ENCODE measurements around the gene CELA2B. TPM values are rescaled to one million over a fixed set of nuclear protein-coding genes. Genes with fewer than 3 reads are reported as not detected.

The CELA2B gene
- total and polyA plus RNA-seq, 9 of the 15 experiments (the other 6 are each of a cell fraction or from before 2014, with no cell fraction given) = 0.25 to 2.1 (median 0.38) TPM; not detected in 5

DNA sequence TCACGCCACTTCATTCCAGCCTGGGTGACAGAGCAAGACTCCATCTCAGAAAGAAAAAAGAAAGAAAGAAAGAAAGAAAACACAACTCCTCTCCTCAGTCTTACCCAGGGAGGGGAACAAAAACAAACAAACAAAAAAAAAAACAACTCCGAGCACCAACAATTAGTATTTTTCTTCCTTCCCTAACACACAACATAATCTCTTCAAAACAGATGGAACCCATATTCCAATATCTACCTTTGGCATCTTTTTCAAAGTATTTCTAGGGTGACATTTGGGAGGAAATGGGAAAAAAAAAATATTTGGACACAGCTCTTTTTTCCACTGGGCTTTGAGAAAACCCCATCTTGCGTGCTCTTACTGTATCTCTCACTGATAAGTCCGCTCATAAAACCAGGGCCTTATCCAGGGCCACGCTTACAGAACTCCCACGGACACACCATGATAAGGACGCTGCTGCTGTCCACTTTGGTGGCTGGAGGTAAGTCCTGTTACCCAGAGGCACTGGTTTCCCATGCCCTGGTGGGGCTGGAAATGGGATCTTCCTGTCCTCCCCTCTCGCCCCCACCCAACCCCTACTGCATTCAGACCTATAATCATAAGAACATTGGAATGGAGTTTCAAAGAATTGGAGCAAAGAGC is 19.5 kb upstream of the CELA2B start, which contains the start of gene CELA2A (continued):
- TF ChIP-seq, protein P1, sequence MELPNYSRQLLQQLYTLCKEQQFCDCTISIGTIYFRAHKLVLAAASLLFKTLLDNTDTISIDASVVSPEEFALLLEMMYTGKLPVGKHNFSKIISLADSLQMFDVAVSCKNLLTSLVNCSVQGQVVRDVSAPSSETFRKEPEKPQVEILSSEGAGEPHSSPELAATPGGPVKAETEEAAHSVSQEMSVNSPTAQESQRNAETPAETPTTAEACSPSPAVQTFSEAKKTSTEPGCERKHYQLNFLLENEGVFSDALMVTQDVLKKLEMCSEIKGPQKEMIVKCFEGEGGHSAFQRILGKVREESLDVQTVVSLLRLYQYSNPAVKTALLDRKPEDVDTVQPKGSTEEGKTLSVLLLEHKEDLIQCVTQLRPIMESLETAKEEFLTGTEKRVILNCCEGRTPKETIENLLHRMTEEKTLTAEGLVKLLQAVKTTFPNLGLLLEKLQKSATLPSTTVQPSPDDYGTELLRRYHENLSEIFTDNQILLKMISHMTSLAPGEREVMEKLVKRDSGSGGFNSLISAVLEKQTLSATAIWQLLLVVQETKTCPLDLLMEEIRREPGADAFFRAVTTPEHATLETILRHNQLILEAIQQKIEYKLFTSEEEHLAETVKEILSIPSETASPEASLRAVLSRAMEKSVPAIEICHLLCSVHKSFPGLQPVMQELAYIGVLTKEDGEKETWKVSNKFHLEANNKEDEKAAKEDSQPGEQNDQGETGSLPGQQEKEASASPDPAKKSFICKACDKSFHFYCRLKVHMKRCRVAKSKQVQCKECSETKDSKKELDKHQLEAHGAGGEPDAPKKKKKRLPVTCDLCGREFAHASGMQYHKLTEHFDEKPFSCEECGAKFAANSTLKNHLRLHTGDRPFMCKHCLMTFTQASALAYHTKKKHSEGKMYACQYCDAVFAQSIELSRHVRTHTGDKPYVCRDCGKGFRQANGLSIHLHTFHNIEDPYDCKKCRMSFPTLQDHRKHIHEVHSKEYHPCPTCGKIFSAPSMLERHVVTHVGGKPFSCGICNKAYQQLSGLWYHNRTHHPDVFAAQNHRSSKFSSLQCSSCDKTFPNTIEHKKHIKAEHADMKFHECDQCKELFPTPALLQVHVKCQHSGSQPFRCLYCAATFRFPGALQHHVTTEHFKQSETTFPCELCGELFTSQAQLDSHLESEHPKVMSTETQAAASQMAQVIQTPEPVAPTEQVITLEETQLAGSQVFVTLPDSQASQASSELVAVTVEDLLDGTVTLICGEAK (IDR thresholded peaks at IDR 0.05) = peak; percentile 31; the same call in 1 of the 2 replicates
- TF ChIP-seq, protein P1 (CRISPR knock-in tag; IDR thresholded peaks at IDR 0.05) = no peak
- TF ChIP-seq CREM (IDR thresholded peaks at IDR 0.05; ENCODE audit: low read depth) = peak; percentile 23; the same call in 1 of the 2 replicates
- TF ChIP-seq, protein P2, sequence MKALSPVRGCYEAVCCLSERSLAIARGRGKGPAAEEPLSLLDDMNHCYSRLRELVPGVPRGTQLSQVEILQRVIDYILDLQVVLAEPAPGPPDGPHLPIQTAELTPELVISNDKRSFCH (CRISPR knock-in tag; IDR thresholded peaks at IDR 0.05) = no peak
- TF ChIP-seq, protein P2 (tag; IDR thresholded peaks at IDR 0.05) = no peak
- TF ChIP-seq ZNF384 (IDR thresholded peaks at IDR 0.05; ENCODE audit: low read depth, low read length) = peak; percentile 38; the same call in 1 of the 2 replicates
- TF ChIP-seq TAL1 (IDR thresholded peaks at IDR 0.05) = peak; percentile 67
- TF ChIP-seq KLF16 (IDR thresholded peaks at IDR 0.05) = 0 out of 2 replicates have a peak, but pooled peaks have one; percentile 39
- TF ChIP-seq, protein P3, sequence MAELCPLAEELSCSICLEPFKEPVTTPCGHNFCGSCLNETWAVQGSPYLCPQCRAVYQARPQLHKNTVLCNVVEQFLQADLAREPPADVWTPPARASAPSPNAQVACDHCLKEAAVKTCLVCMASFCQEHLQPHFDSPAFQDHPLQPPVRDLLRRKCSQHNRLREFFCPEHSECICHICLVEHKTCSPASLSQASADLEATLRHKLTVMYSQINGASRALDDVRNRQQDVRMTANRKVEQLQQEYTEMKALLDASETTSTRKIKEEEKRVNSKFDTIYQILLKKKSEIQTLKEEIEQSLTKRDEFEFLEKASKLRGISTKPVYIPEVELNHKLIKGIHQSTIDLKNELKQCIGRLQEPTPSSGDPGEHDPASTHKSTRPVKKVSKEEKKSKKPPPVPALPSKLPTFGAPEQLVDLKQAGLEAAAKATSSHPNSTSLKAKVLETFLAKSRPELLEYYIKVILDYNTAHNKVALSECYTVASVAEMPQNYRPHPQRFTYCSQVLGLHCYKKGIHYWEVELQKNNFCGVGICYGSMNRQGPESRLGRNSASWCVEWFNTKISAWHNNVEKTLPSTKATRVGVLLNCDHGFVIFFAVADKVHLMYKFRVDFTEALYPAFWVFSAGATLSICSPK (IDR thresholded peaks at IDR 0.05; ENCODE audit: borderline replicate concordance) = no peak
- no peak for TF ChIP-seq NFIX (CRISPR knock-in tag; IDR thresholded peaks at IDR 0.05; ENCODE audit: low read depth)
- 0 out of 2 replicates have a peak, but pooled peaks have one; percentile 10 for TF ChIP-seq STAT5A (IDR thresholded peaks at IDR 0.05; ENCODE audit: borderline replicate concordance, low read length)
- TF ChIP-seq MTA2 (IDR thresholded peaks at IDR 0.05; ENCODE audit: low read depth) = peak; percentile 41; the same call in 1 of the 2 replicates
- TF ChIP-seq TCF3 (CRISPR knock-in tag; IDR thresholded peaks at IDR 0.05) = peak; percentile 80
- TF ChIP-seq FOSL1 (tag; conservative IDR thresholded peaks at IDR 0.05) = peak; percentile 55
- TF ChIP-seq, protein P4, sequence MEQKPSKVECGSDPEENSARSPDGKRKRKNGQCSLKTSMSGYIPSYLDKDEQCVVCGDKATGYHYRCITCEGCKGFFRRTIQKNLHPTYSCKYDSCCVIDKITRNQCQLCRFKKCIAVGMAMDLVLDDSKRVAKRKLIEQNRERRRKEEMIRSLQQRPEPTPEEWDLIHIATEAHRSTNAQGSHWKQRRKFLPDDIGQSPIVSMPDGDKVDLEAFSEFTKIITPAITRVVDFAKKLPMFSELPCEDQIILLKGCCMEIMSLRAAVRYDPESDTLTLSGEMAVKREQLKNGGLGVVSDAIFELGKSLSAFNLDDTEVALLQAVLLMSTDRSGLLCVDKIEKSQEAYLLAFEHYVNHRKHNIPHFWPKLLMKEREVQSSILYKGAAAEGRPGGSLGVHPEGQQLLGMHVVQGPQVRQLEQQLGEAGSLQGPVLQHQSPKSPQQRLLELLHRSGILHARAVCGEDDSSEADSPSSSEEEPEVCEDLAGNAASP (IDR thresholded peaks at IDR 0.05) = no peak
- 0 out of 2 replicates have a peak, but pooled peaks have one; percentile 51 for TF ChIP-seq ZNF766 (CRISPR knock-in tag; conservative IDR thresholded peaks at IDR 0.05)
